AG09309 (cell line): Measurements from ENCODE around the gene MLH3.

Experiments used
- DNase-seq: peaks from one replicate; pipeline ENCODE4 v3.0.0-alpha.2; 2010; ENCODE audit warnings: low read depth
- H3K4me3 ChIP-seq: 2 replicates; pipeline ENCODE4 v1.5.1; 2011; ENCODE audit warnings: mild to moderate bottlenecking, low read depth, low read length, moderate library complexity; ENCODE audit not compliant: control insufficient read depth
- CTCF ChIP-seq: IDR thresholded peaks from 2 replicates; pipeline ENCODE4 v1.5.1; 2011; ENCODE audit warnings: mild to moderate bottlenecking, low read depth, low read length, inconsistent platforms; ENCODE audit not compliant: insufficient read depth, control insufficient read depth; ENCODE audit errors: missing control alignments

MLH3 gene

GRCh38 chr14:75041613-75042012, 9.7 kb downstream of the MLH3 start:
- H3K4me3 ChIP-seq = no peak overlapping the region
- TF ChIP-seq CTCF = no peak
- no peak for DNase-seq

GRCh38 chr14:75040959-75041358, 10.3 kb downstream of the MLH3 start:
- no peak overlapping the region for H3K4me3 ChIP-seq
- TF ChIP-seq CTCF = no peak
- no peak for DNase-seq

- DNase-seq = no peak
- H3K4me3 ChIP-seq = no peak overlapping the region
- no peak for TF ChIP-seq CTCF
Measured at GRCh38 chr14:75040507-75040906, 10.8 kb downstream of the MLH3 start.

- no peak overlapping the region for H3K4me3 ChIP-seq
- DNase-seq = no peak
- no peak for TF ChIP-seq CTCF
Measured at GRCh38 chr14:75032939-75033338, 18.3 kb downstream of the MLH3 start.

GRCh38 chr14:75030147-75030546, 21.1 kb downstream of the MLH3 start:
- H3K4me3 ChIP-seq = no peak overlapping the region
- no peak for DNase-seq
- no peak for TF ChIP-seq CTCF

GRCh38 chr14:75025876-75026275, 25.4 kb downstream of the MLH3 start:
- no peak for DNase-seq
- H3K4me3 ChIP-seq = no peak overlapping the region
- no peak for TF ChIP-seq CTCF

- no peak for DNase-seq
- no peak overlapping the region for H3K4me3 ChIP-seq
- TF ChIP-seq CTCF = no peak
Measured at GRCh38 chr14:75025082-75025481, 26.2 kb downstream of the MLH3 start.
